SK-N-SH treated with all-trans-retinoic acid at 6 μM for 48 hours (cell line): ENCODE measurements around the gene ERG.

Experiments
- ATAC-seq: fragments of 200-7000 bp; cut with Tn5 transposase; 3 replicates; pipeline ENCODE4 v1.9.1; 2020; ENCODE audit warnings: mild to moderate bottlenecking, moderate library complexity
- ARNTL ChIP-seq: fragments of 450-650 bp; formaldehyde crosslinking; IDR thresholded peaks from 2 replicates; pipeline ENCODE4 v1.5.0; 2020; ENCODE audit warnings: low read depth, mild to moderate bottlenecking, moderate library complexity, borderline replicate concordance
- BACH2 ChIP-seq: fragments of 250-450 bp; sonication (Bioruptor Pico); IDR thresholded peaks from 2 replicates; pipeline ENCODE4 v1.9.0; 2021; ENCODE audit warnings: mild to moderate bottlenecking, borderline replicate concordance
- CREB5 ChIP-seq: fragments of 250-450 bp; sonication (Bioruptor Pico); IDR thresholded peaks from 2 replicates; pipeline ENCODE4 v1.5.1; 2020; ENCODE audit warnings: low read depth, mild to moderate bottlenecking, moderate library complexity
- CSDC2 ChIP-seq: fragments of 250-450 bp; sonication (Bioruptor Pico); IDR thresholded peaks from 2 replicates; pipeline ENCODE4 v1.5.0; 2020; ENCODE audit warnings: mild to moderate bottlenecking, moderate library complexity
- CSRNP3 ChIP-seq: fragments of 250-450 bp; sonication (Bioruptor Pico); IDR thresholded peaks from 2 replicates; pipeline ENCODE4 v1.5.1; 2021; ENCODE audit warnings: mild to moderate bottlenecking, moderate library complexity
- ESRRG ChIP-seq: fragments of 250-450 bp; sonication (Bioruptor Pico); IDR thresholded peaks from 2 replicates; pipeline ENCODE4 v1.6.1; 2021; ENCODE audit warnings: mild to moderate bottlenecking
- GLIS3 ChIP-seq: fragments of 250-450 bp; sonication (Bioruptor Pico); IDR thresholded peaks from 2 replicates; pipeline ENCODE4 v1.5.0; 2020; ENCODE audit warnings: mild to moderate bottlenecking, moderate library complexity
- ISL1 ChIP-seq: fragments of 250-450 bp; sonication (Bioruptor Pico); IDR thresholded peaks from 2 replicates; pipeline ENCODE4 v2.1.2; 2022; ENCODE audit warnings: mild to moderate bottlenecking, moderate library complexity
- OSR1 ChIP-seq: fragments of 250-450 bp; sonication (Bioruptor Pico); IDR thresholded peaks from 2 replicates; pipeline ENCODE4 v1.8.0; 2022; ENCODE audit warnings: moderate library complexity, mild to moderate bottlenecking, inconsistent platforms
- PATZ1 ChIP-seq: fragments of 250-450 bp; sonication (Bioruptor Pico); IDR thresholded peaks from 2 replicates; pipeline ENCODE4 v1.8.0; 2020; ENCODE audit warnings: mild to moderate bottlenecking, moderate library complexity, borderline replicate concordance
- POU6F1 ChIP-seq: fragments of 250-450 bp; sonication (Bioruptor Pico); IDR thresholded peaks from 2 replicates; pipeline ENCODE4 v1.8.0; 2021; ENCODE audit warnings: low read depth, mild to moderate bottlenecking, moderate library complexity, borderline replicate concordance
- PPARA ChIP-seq: fragments of 250-450 bp; sonication (Bioruptor Pico); IDR thresholded peaks from 2 replicates; pipeline ENCODE4 v1.5.0; 2020; ENCODE audit warnings: mild to moderate bottlenecking, borderline replicate concordance
- RARB ChIP-seq: fragments of 250-450 bp; sonication (Bioruptor Pico); IDR thresholded peaks from 2 replicates; pipeline ENCODE4 v1.8.0; 2021; ENCODE audit warnings: mild to moderate bottlenecking, moderate library complexity
- TCF4 ChIP-seq: fragments of 250-450 bp; sonication (Bioruptor Pico); IDR thresholded peaks from 2 replicates; pipeline ENCODE4 v1.8.0; 2021; ENCODE audit warnings: mild to moderate bottlenecking, moderate library complexity, borderline replicate concordance
- TSHZ2 ChIP-seq: fragments of 250-450 bp; sonication (Bioruptor Pico); IDR thresholded peaks from 2 replicates; pipeline ENCODE4 v1.5.0; 2020; ENCODE audit warnings: mild to moderate bottlenecking, moderate library complexity
- ZC3H10 ChIP-seq: fragments of 250-450 bp; sonication (Bioruptor Pico); IDR thresholded peaks from 2 replicates; pipeline ENCODE4 v1.5.1; 2021; ENCODE audit warnings: mild to moderate bottlenecking, moderate library complexity
- ZFP3 ChIP-seq: fragments of 250-450 bp; sonication (Bioruptor Pico); IDR thresholded peaks from 2 replicates; pipeline ENCODE4 v1.5.0; 2020; ENCODE audit warnings: mild to moderate bottlenecking, moderate library complexity
- ZFP30 ChIP-seq: fragments of 450-650 bp; formaldehyde crosslinking; IDR thresholded peaks from 2 replicates; pipeline ENCODE4 v1.5.0; 2022; ENCODE audit warnings: mild to moderate bottlenecking, moderate library complexity
- ZNF70 ChIP-seq: fragments of 450-650 bp; formaldehyde crosslinking; IDR thresholded peaks from 2 replicates; pipeline ENCODE4 v1.5.0; 2020; ENCODE audit warnings: mild to moderate bottlenecking, moderate library complexity
- ZNF8 ChIP-seq: fragments of 450-650 bp; formaldehyde crosslinking; IDR thresholded peaks from 2 replicates; pipeline ENCODE4 v1.5.0; 2020; ENCODE audit warnings: mild to moderate bottlenecking, moderate library complexity

ERG gene

GRCh38 chr21:38498057-38498833 lies at the start of gene ERG:
ERG (minus strand) TSS chr21:38498477; CDS start chr21:38498380, 97 bp downstream.
- TF ChIP-seq ZFP30 (CRISPR knock-in tag) = no peak
- no peak for TF ChIP-seq ZC3H10 (CRISPR knock-in tag)
- no peak for TF ChIP-seq TSHZ2
- TF ChIP-seq CSRNP3 (CRISPR knock-in tag) = no peak
- TF ChIP-seq BACH2 (CRISPR knock-in tag) = no peak
- no peak for TF ChIP-seq ZNF8 (CRISPR knock-in tag)
- TF ChIP-seq CSDC2 (CRISPR knock-in tag) = no peak
- TF ChIP-seq TCF4 = no peak
- TF ChIP-seq OSR1 (CRISPR knock-in tag) = no peak
- no peak for TF ChIP-seq PPARA (CRISPR knock-in tag)
- no peak for TF ChIP-seq ISL1 (CRISPR knock-in tag)
- TF ChIP-seq CREB5 (CRISPR knock-in tag) = no peak
- no peak for TF ChIP-seq PATZ1 (CRISPR knock-in tag)
- TF ChIP-seq POU6F1 (CRISPR knock-in tag) = no peak
- no peak for TF ChIP-seq ARNTL
- TF ChIP-seq ZFP3 (CRISPR knock-in tag) = no peak
- ATAC-seq = no peak

- ATAC-seq = no peak
- TF ChIP-seq ZNF8 (CRISPR knock-in tag) = no peak
- TF ChIP-seq, all 23 proteins: peak for 0
Observed at GRCh38 chr21:38544661-38545060, 46.4 kb upstream of the ERG start.

GRCh38 chr21:38542263-38542662 lies 44.0 kb upstream of the ERG start:
- TF ChIP-seq GLIS3 (CRISPR knock-in tag) (no peak), ARNTL (no peak), CREB5 (CRISPR knock-in tag) (no peak), TSHZ2 (no peak), CSDC2 (CRISPR knock-in tag) (no peak), RARB (CRISPR knock-in tag) (no peak), POU6F1 (CRISPR knock-in tag) (no peak), CSRNP3 (CRISPR knock-in tag) (no peak), ZNF8 (CRISPR knock-in tag) (no peak), ZNF70 (no peak), ESRRG (CRISPR knock-in tag) (no peak)
- no peak for ATAC-seq
